H9 (cell line): ENCODE results near the gene MRPL27. TPM values are rescaled to one million over a fixed set of nuclear protein-coding genes. Genes with fewer than 3 reads are reported as not detected.

Experiments
- DNase-seq: peaks from one replicate; pipeline ENCODE4 v3.0.0-alpha.2; 2017
- H2AFZ ChIP-seq: one replicate; pipeline ENCODE4 v1.6.1; 2013; ENCODE audit warnings: mild to moderate bottlenecking, low read length, control low read depth, moderate library complexity
- H2AK5ac ChIP-seq: 2 replicates; pipeline ENCODE4 v1.6.1; 2013; ENCODE audit warnings: low read length, control low read depth, mixed read lengths; ENCODE audit not compliant: insufficient read length
- H2BK120ac ChIP-seq: one replicate; pipeline ENCODE4 v1.6.1; 2013; ENCODE audit warnings: low read depth, mild to moderate bottlenecking, low read length, control low read depth, inconsistent platforms; ENCODE audit not compliant: poor library complexity, severe bottlenecking
- H2BK12ac ChIP-seq: 2 replicates; pipeline ENCODE4 v1.6.1; 2013; ENCODE audit warnings: low read length, control low read depth, mixed read lengths, low read depth; ENCODE audit not compliant: insufficient read length
- H2BK15ac ChIP-seq: 2 replicates; pipeline ENCODE4 v1.6.1; 2013; ENCODE audit warnings: low read depth, low read length, control low read depth
- H2BK20ac ChIP-seq: one replicate; pipeline ENCODE4 v1.6.1; 2013; ENCODE audit warnings: low read depth, mild to moderate bottlenecking, low read length, control low read depth, inconsistent platforms; ENCODE audit not compliant: poor library complexity, severe bottlenecking
- H2BK5ac ChIP-seq: 2 replicates; pipeline ENCODE4 v1.6.1; 2013; ENCODE audit warnings: low read length, control low read depth, mixed read lengths; ENCODE audit not compliant: insufficient read length
- H3K14ac ChIP-seq: 2 replicates; pipeline ENCODE4 v1.6.1; 2013; ENCODE audit warnings: low read length, control low read depth; ENCODE audit not compliant: insufficient read depth
- H3K18ac ChIP-seq: 2 replicates; pipeline ENCODE4 v1.6.1; 2013; ENCODE audit warnings: low read depth, mild to moderate bottlenecking, mixed read lengths, low read length, control low read depth; ENCODE audit not compliant: insufficient read length
- H3K23ac ChIP-seq: 2 replicates; pipeline ENCODE4 v1.6.1; 2013; ENCODE audit warnings: low read length, control low read depth, mixed read lengths, low read depth; ENCODE audit not compliant: insufficient read length
- H3K23me2 ChIP-seq: 2 replicates; pipeline ENCODE4 v1.6.1; 2013; ENCODE audit warnings: low read depth, mild to moderate bottlenecking, mixed read lengths, low read length, control low read depth; ENCODE audit not compliant: insufficient read length, poor library complexity, severe bottlenecking
- H3K27ac ChIP-seq: 2 replicates; pipeline ENCODE4 v1.5.1; 2013; ENCODE audit warnings: low read length, control low read depth, mixed read lengths, low read depth; ENCODE audit not compliant: insufficient read length
- H3K27me3 ChIP-seq: 2 replicates; pipeline ENCODE4 v1.6.1; 2013; ENCODE audit warnings: low read length, control low read depth, inconsistent platforms; ENCODE audit not compliant: insufficient read depth
- H3K4ac ChIP-seq: 2 replicates; pipeline ENCODE4 v1.6.1; 2013; ENCODE audit warnings: low read depth, mild to moderate bottlenecking, control low read depth, inconsistent platforms, low read length, moderate library complexity
- H3K4me1 ChIP-seq: 2 replicates; pipeline ENCODE4 v1.6.1; 2013; ENCODE audit warnings: low read length, control low read depth, inconsistent platforms; ENCODE audit not compliant: insufficient read depth
- H3K4me2 ChIP-seq: 2 replicates; pipeline ENCODE4 v1.6.1; 2013; ENCODE audit warnings: low read length, control low read depth, mixed read lengths; ENCODE audit not compliant: insufficient read length, insufficient read depth
- H3K56ac ChIP-seq: 2 replicates; pipeline ENCODE4 v1.6.1; 2013; ENCODE audit warnings: low read depth, mild to moderate bottlenecking, mixed read lengths, low read length, control low read depth; ENCODE audit not compliant: insufficient read length
- H3K79me1 ChIP-seq: 2 replicates; pipeline ENCODE4 v1.6.1; 2013; ENCODE audit warnings: low read depth, mild to moderate bottlenecking, moderate library complexity, low read length, control low read depth, inconsistent platforms; ENCODE audit not compliant: insufficient read depth, poor library complexity, severe bottlenecking
- H3K79me2 ChIP-seq: 2 replicates; pipeline ENCODE4 v1.6.1; 2013; ENCODE audit warnings: low read length, control low read depth, inconsistent platforms; ENCODE audit not compliant: insufficient read depth
- H3K9ac ChIP-seq: 2 replicates; pipeline ENCODE4 v1.6.1; 2013; ENCODE audit warnings: low read length, control low read depth, mixed read lengths; ENCODE audit not compliant: insufficient read length; ENCODE audit errors: extremely low read depth
- H3K9me3 ChIP-seq: one replicate; pipeline ENCODE4 v1.6.1; 2013; ENCODE audit warnings: low read depth, low read length, inconsistent platforms; ENCODE audit not compliant: control insufficient read depth
- H3T11ph ChIP-seq: one replicate; pipeline ENCODE4 v1.6.1; 2013; ENCODE audit warnings: mild to moderate bottlenecking, low read length, control low read depth, inconsistent platforms
- H4K20me1 ChIP-seq: one replicate; pipeline ENCODE4 v1.6.1; 2013; ENCODE audit not compliant: control insufficient read depth, insufficient read length, insufficient read depth
- H4K5ac ChIP-seq: 2 replicates; pipeline ENCODE4 v1.6.1; 2013; ENCODE audit warnings: low read depth, mild to moderate bottlenecking, mixed read lengths, low read length, control low read depth; ENCODE audit not compliant: insufficient read length
- H4K8ac ChIP-seq: replicated peaks from 2 replicates; pipeline ENCODE4 v1.6.1; 2013; ENCODE audit warnings: low read length, control low read depth, mixed read lengths, low read depth; ENCODE audit not compliant: insufficient read length
- H4K91ac ChIP-seq: 2 replicates; pipeline ENCODE4 v1.6.1; 2013; ENCODE audit warnings: low read depth, mild to moderate bottlenecking, moderate library complexity, mixed read lengths, low read length, control low read depth; ENCODE audit not compliant: insufficient read length
- H3K27ac Mint-ChIP-seq, 3 experiments: 2 replicates in 2 of 3; 3 replicates in 1 of 3; pipeline ENCODE4 v1.8.0; 2020 to 2021; ENCODE audit warnings: mixed read lengths in 3 of 3, mild to moderate bottlenecking in 1 of 3, moderate library complexity in 1 of 3
- H3K27me3 Mint-ChIP-seq: 2 replicates; pipeline ENCODE4 v1.8.0; 2021; ENCODE audit warnings: low read depth, mild to moderate bottlenecking, moderate library complexity, mixed read lengths
- H3K36me3 Mint-ChIP-seq, 3 experiments: 2 replicates in 2 of 3; 3 replicates in 1 of 3; pipeline ENCODE4 v1.8.0; 2020 to 2021; ENCODE audit warnings: low read depth in 3 of 3, mixed read lengths in 3 of 3; ENCODE audit not compliant: insufficient read depth in 1 of 3
- H3K4me1 Mint-ChIP-seq, 2 experiments: 2 replicates each; pipeline ENCODE4 v1.8.0; 2020; ENCODE audit warnings: mixed read lengths in 2 of 2
- H3K4me3 Mint-ChIP-seq, 2 experiments: 2 replicates in 1 of 2; 3 replicates in 1 of 2; pipeline ENCODE4 v1.8.0; 2020 to 2021; ENCODE audit warnings: mild to moderate bottlenecking in 2 of 2, mixed read lengths in 2 of 2, moderate library complexity in 1 of 2
- H3K9me3 Mint-ChIP-seq, 2 experiments: 2 replicates in 1 of 2; 3 replicates in 1 of 2; pipeline ENCODE4 v1.8.0; 2020; ENCODE audit warnings: mild to moderate bottlenecking in 2 of 2, mixed read lengths in 2 of 2, moderate library complexity in 1 of 2
- WGBS: extraction: QIAGEN DNeasy Blood & Tissue Kit; methylation state at CpG from one replicate; pipeline ENCODE4 v1.1.7; 2013; ENCODE audit warnings: missing lambda C conversion rate, low lambda C conversion rate, mixed read lengths; ENCODE audit not compliant: insufficient read length; ENCODE audit errors: extremely low coverage; 5-methylcytosine and 5-hydroxymethylcytosine counted together
- total RNA-seq: library from RNA; stranded (reverse); gene quantifications from 2 replicates; pipeline ENCODE4 v1.2.1, GENCODE V29; 2021
- TF ChIP-seq, protein P1 (sequence below): fragments of 200-600 bp; sonication (generic); conservative IDR thresholded peaks from 3 replicates; pipeline ENCODE4 v1.8.0; 2021; ENCODE audit warnings: antibody characterized with exemption, mild to moderate bottlenecking

The MRPL27 gene
- total RNA-seq, 1 experiment from 2014 or later, result 85.9 TPM

- Mint-ChIP-seq H3K4me1 (peaks cover 39 to 40% of the 10 kb centered on the region in 2 experiments), H3K27me3 (no peaks in the 10 kb centered on the region), H3K9me3 (no peaks in the 10 kb centered on the region), H3K4me3 (no peak overlapping the region), H3K27ac (peak overlapping the region in 1 of 3 experiments; percentile 44; a peak in 1 of 7 replicates), H3K36me3 (peaks cover 20 to 55% (median 53%) of the 10 kb centered on the region in 3 experiments)
- no peak for DNase-seq
- H4K5ac ChIP-seq, result no peak overlapping the region
- TF ChIP-seq, protein P1, sequence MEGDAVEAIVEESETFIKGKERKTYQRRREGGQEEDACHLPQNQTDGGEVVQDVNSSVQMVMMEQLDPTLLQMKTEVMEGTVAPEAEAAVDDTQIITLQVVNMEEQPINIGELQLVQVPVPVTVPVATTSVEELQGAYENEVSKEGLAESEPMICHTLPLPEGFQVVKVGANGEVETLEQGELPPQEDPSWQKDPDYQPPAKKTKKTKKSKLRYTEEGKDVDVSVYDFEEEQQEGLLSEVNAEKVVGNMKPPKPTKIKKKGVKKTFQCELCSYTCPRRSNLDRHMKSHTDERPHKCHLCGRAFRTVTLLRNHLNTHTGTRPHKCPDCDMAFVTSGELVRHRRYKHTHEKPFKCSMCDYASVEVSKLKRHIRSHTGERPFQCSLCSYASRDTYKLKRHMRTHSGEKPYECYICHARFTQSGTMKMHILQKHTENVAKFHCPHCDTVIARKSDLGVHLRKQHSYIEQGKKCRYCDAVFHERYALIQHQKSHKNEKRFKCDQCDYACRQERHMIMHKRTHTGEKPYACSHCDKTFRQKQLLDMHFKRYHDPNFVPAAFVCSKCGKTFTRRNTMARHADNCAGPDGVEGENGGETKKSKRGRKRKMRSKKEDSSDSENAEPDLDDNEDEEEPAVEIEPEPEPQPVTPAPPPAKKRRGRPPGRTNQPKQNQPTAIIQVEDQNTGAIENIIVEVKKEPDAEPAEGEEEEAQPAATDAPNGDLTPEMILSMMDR, result no peak
- H3K56ac ChIP-seq, result no peak overlapping the region
- no peak overlapping the region for H2BK120ac ChIP-seq
- WGBS, result no CpG with 5 or more reads among the region's 1 CpG
- no peak overlapping the region for H3K4ac ChIP-seq
- H3K4me2 ChIP-seq, result no peak overlapping the region
- H2AK5ac ChIP-seq, result no peak overlapping the region
- peaks cover 4% of the 10 kb centered on the region for H3K4me1 ChIP-seq
- no peak overlapping the region for H2AFZ ChIP-seq
- H3K9me3 ChIP-seq, result no peaks in the 10 kb centered on the region
- H4K8ac ChIP-seq, result no peak overlapping the region
- H2BK15ac ChIP-seq, result no peak overlapping the region
- H3K18ac ChIP-seq, result no peak overlapping the region
- no peak overlapping the region for H2BK12ac ChIP-seq
- no peak overlapping the region for H3K9ac ChIP-seq
- no peak overlapping the region for H3K27ac ChIP-seq
- H3K14ac ChIP-seq, result no peak overlapping the region
- H4K91ac ChIP-seq, result no peak overlapping the region
- H3K23me2 ChIP-seq, result no peaks in the 10 kb centered on the region
- H4K20me1 ChIP-seq, result peaks cover 3% of the 10 kb centered on the region
- peaks cover 8% of the 10 kb centered on the region for H3K79me1 ChIP-seq
- H3K23ac ChIP-seq, result no peak overlapping the region
- H2BK20ac ChIP-seq, result no peak overlapping the region
- H3K27me3 ChIP-seq, result no peaks in the 10 kb centered on the region
- no peak overlapping the region for H2BK5ac ChIP-seq
- peaks cover 2% of the 10 kb centered on the region; the same call in 1 of the 2 replicates for H3K79me2 ChIP-seq
- no peak overlapping the region for H3T11ph ChIP-seq
These were observed 5.6 kb downstream of the MRPL27 start for GRCh38 chr17:50367401-50367800.
